Nephron progenitor cell (in vitro differentiated cells): ENCODE results near the gene BARX1.

Experiments
- DNase-seq: peaks from one replicate; pipeline ENCODE4 v3.0.0; 2021
- H3K27ac Mint-ChIP-seq: 2 replicates; pipeline ENCODE4 v1.8.0; 2021; ENCODE audit warnings: mild to moderate bottlenecking, moderate library complexity, mixed read lengths
- H3K27me3 Mint-ChIP-seq: 2 replicates; pipeline ENCODE4 v1.8.0; 2021; ENCODE audit warnings: mild to moderate bottlenecking, low read depth, mixed read lengths; ENCODE audit not compliant: poor library complexity
- H3K36me3 Mint-ChIP-seq: 2 replicates; pipeline ENCODE4 v1.8.0; 2021; ENCODE audit warnings: low read depth, mixed read lengths
- H3K4me1 Mint-ChIP-seq: 2 replicates; pipeline ENCODE4 v1.8.0; 2021; ENCODE audit warnings: mixed read lengths
- H3K4me3 Mint-ChIP-seq: 2 replicates; pipeline ENCODE4 v1.8.0; 2021; ENCODE audit warnings: mild to moderate bottlenecking, moderate library complexity, mixed read lengths
- H3K9me3 Mint-ChIP-seq: 2 replicates; pipeline ENCODE4 v1.8.0; 2021; ENCODE audit warnings: mild to moderate bottlenecking, moderate library complexity, mixed read lengths
- CTCF ChIP-seq: fragments of 200-600 bp; sonication (generic); IDR thresholded peaks from 2 replicates; pipeline ENCODE4 v1.5.0; 2021; ENCODE audit warnings: antibody characterized with exemption

The BARX1 gene

GRCh38 chr9:93918061-93918460 lies 37.1 kb downstream of the BARX1 start:
- H3K4me1 Mint-ChIP-seq: peaks cover 58% of the 10 kb centered on the region
- no peaks in the 10 kb centered on the region for H3K36me3 Mint-ChIP-seq
- DNase-seq: peak; percentile 18
- H3K4me3 Mint-ChIP-seq: no peak overlapping the region
- H3K9me3 Mint-ChIP-seq: peaks cover 4% of the 10 kb centered on the region
- peak overlapping the region; percentile 36 for H3K27ac Mint-ChIP-seq
- peaks cover 37% of the 10 kb centered on the region for H3K27me3 Mint-ChIP-seq
- no peak for TF ChIP-seq CTCF

- H3K27ac Mint-ChIP-seq: peak overlapping the region; percentile 58
- peaks cover 37% of the 10 kb centered on the region for H3K27me3 Mint-ChIP-seq
- H3K36me3 Mint-ChIP-seq: no peaks in the 10 kb centered on the region
- H3K9me3 Mint-ChIP-seq: peaks cover 4% of the 10 kb centered on the region
- H3K4me1 Mint-ChIP-seq: peaks cover 58% of the 10 kb centered on the region
- no peak for TF ChIP-seq CTCF
- H3K4me3 Mint-ChIP-seq: no peak overlapping the region
- no peak for DNase-seq
These were observed 37.9 kb downstream of the BARX1 start for GRCh38 chr9:93917121-93917853.

- no peak overlapping the region for H3K4me3 Mint-ChIP-seq
- DNase-seq: no peak
- peaks cover 59% of the 10 kb centered on the region for H3K4me1 Mint-ChIP-seq
- no peaks in the 10 kb centered on the region for H3K36me3 Mint-ChIP-seq
- H3K27ac Mint-ChIP-seq: no peak overlapping the region
- H3K27me3 Mint-ChIP-seq: peaks cover 37% of the 10 kb centered on the region
- H3K9me3 Mint-ChIP-seq: peaks cover 4% of the 10 kb centered on the region
- TF ChIP-seq CTCF: no peak
These were observed 38.8 kb downstream of the BARX1 start for GRCh38 chr9:93916358-93916757.

- DNase-seq: no peak
- TF ChIP-seq CTCF: no peak
- Mint-ChIP-seq H3K27ac (no peak overlapping the region), H3K4me1 (peaks cover 38% of the 10 kb centered on the region), H3K36me3 (no peaks in the 10 kb centered on the region), H3K4me3 (no peak overlapping the region), H3K27me3 (peaks cover 23% of the 10 kb centered on the region), H3K9me3 (peaks cover 4% of the 10 kb centered on the region)
These were observed 43.2 kb downstream of the BARX1 start for GRCh38 chr9:93911801-93912554.

- Mint-ChIP-seq H3K27me3 (peaks cover 24% of the 10 kb centered on the region), H3K36me3 (no peaks in the 10 kb centered on the region), H3K4me3 (peak overlapping the region; percentile 15), H3K9me3 (peaks cover 7% of the 10 kb centered on the region), H3K4me1 (peaks cover 42% of the 10 kb centered on the region), H3K27ac (no peak overlapping the region)
- no peak for TF ChIP-seq CTCF
- DNase-seq: no peak
These were observed 43.9 kb downstream of the BARX1 start for GRCh38 chr9:93911136-93911745.
